ENCODE measurements around the gene ANKS1B.

The ANKS1B gene

DNA sequence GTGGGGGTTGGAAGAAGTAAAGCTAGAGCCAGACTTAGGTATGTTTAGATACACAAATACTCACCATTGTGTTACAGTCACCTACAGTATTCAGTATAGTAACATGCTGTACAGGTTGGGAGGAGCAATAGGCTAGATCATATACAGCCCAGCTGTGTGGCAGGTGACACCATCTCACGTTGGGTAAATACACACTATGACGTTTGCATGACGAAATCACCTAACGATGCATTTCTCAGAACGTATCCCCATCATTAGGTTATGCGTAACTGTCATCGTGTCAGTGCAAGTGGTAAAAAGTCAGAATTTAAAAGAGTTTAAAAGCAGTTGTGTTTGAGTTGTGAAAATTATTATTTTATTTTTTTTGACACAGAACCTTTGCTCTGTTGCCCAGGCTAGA lies 1172.5 kb downstream of the ANKS1B start:
- H3K4me3 ChIP-seq (ENCODE audit: control insufficient read depth, low read depth, low read length): no peak overlapping the region
- no peak for DNase-seq (ENCODE audit: low read depth)
- TF ChIP-seq, protein P1, sequence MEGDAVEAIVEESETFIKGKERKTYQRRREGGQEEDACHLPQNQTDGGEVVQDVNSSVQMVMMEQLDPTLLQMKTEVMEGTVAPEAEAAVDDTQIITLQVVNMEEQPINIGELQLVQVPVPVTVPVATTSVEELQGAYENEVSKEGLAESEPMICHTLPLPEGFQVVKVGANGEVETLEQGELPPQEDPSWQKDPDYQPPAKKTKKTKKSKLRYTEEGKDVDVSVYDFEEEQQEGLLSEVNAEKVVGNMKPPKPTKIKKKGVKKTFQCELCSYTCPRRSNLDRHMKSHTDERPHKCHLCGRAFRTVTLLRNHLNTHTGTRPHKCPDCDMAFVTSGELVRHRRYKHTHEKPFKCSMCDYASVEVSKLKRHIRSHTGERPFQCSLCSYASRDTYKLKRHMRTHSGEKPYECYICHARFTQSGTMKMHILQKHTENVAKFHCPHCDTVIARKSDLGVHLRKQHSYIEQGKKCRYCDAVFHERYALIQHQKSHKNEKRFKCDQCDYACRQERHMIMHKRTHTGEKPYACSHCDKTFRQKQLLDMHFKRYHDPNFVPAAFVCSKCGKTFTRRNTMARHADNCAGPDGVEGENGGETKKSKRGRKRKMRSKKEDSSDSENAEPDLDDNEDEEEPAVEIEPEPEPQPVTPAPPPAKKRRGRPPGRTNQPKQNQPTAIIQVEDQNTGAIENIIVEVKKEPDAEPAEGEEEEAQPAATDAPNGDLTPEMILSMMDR (IDR thresholded peaks at IDR 0.05; ENCODE audit: control insufficient read depth, insufficient read depth, low read depth, low read length, missing control alignments): no peak

DNA sequence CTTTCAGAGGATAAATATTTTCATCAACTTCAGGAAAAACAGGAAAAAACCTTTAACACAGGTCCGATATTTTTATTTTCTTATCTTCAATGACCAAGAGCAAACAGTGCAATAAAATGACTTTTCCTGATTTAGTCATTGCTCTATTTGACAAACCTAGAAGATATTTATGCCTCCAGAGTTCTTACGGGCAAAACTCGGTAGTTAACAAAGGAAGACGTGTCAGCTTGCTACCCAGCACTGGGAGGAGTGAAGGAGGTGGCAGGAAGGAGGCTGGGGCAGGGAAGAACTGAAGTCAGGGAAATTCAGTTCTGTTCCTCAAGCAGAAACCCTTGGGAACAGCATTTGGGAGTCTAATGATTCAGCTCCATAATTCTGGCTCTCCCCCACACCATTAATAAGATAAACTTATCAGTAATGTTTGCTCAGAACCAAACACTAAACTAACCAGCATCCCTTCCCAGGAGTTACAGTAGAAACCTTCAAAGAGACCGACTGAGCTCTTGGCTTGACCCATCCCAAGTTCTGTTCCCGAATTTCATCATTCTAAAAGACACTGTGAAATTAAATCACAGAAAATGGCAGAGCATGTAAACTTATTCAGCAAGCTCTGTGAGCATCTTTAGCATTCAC lies 1176.4 kb downstream of the ANKS1B start:
- no peak overlapping the region for H3K4me3 ChIP-seq (ENCODE audit: control insufficient read depth, low read depth, low read length)
- DNase-seq (ENCODE audit: low read depth): no peak

GRCh38 chr12:98807187-98807586 lies 1177.5 kb downstream of the ANKS1B start:
- H3K4me3 ChIP-seq (ENCODE audit: control insufficient read depth, low read depth, low read length): no peak overlapping the region
- DNase-seq (ENCODE audit: low read depth): no peak
- TF ChIP-seq, protein P1 (IDR thresholded peaks at IDR 0.05; ENCODE audit: control insufficient read depth, insufficient read depth, low read depth, low read length, missing control alignments): no peak

More for the DNA sequence above, 1176.4 kb downstream of the ANKS1B start:
- TF ChIP-seq, protein P1 (IDR thresholded peaks at IDR 0.05; ENCODE audit: control insufficient read depth, insufficient read depth, low read depth, low read length, missing control alignments): no peak

DNA sequence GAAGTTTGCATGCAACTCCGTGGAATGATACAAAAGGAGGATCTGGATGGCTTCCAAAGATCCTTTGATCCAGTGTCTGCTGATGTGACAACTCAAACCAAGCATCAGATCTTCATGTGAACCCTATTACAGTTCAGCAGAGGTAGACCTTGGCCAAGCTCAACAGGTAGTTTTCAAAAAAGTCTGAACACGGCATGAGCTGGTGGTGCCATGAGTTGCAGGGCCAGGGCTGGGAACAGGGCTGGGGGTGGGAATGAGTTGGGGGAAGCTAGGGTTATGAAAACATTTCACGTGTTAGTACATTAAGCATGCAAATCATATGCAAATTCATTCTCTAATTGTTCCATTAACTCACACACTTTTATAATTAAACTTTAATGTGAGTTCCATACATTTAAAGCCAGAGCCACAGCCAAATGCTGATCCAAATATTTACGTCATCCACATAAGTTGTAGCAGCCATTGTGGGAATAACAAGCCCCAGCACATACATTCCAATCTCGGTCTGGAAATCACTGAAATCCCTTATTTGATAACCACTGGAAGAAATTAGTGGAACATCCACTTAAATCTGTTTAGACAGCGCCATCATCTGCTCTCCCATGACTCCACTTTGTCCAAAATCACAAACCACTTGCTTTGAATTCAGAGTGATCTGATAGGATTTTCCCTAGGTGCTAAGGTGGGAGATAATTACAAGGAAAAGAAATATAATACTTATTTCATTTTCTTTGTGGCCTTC lies 1181.1 kb downstream of the ANKS1B start:
- peak; percentile 18 for DNase-seq (ENCODE audit: low read depth)
- no peak overlapping the region for H3K4me3 ChIP-seq (ENCODE audit: control insufficient read depth, low read depth, low read length)
- TF ChIP-seq, protein P1 (IDR thresholded peaks at IDR 0.05; ENCODE audit: control insufficient read depth, insufficient read depth, low read depth, low read length, missing control alignments): peak; percentile 46

- no peak overlapping the region for H3K4me3 ChIP-seq (ENCODE audit: control insufficient read depth, low read depth, low read length)
- DNase-seq (ENCODE audit: low read depth): no peak
- TF ChIP-seq, protein P1 (IDR thresholded peaks at IDR 0.05; ENCODE audit: control insufficient read depth, insufficient read depth, low read depth, low read length, missing control alignments): no peak
Observed at GRCh38 chr12:98799822-98800221, 1184.9 kb downstream of the ANKS1B start.

DNA sequence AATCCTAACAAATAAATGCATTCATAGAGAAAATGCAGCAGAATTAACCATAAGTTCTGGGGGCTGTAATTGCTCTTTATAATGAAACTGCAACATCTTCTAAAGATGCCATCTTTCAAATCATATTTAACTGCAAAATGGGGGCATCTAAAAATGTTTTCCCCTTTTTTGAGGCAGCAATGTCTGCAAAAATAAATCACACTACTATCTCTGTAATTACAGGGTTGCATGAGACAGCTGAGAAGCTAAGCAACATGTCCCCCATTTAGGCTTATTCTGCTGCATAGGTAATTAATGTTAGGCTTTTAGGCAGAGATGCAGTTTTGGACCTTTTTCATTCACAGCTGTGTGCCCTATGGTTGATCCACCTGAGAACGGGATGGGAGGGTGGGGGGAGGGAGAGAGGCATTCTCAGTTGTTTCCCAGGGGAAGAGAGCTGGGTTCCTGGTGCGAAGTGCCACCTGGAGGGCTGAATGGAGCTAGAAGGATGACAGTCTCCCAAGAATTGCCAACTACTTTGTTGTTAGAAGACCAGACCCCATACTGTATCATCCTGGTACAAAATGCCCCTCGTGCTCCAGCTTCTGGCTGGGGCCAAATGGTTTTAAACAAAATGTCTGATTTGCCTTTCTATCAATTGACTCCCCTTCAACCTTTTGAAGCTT lies 1185.5 kb downstream of the ANKS1B start:
- no peak for DNase-seq (ENCODE audit: low read depth)
- no peak overlapping the region for H3K4me3 ChIP-seq (ENCODE audit: control insufficient read depth, low read depth, low read length)
- TF ChIP-seq, protein P1 (IDR thresholded peaks at IDR 0.05; ENCODE audit: control insufficient read depth, insufficient read depth, low read depth, low read length, missing control alignments): no peak

Data from AG09309 (cell line).